NCI-H345 treated with DMSO at 0.1 percent for 48 hours (cell line): ENCODE results near the gene PIEZO2.
"Not testable (repeated sequence)": the region's sequence is repeated elsewhere in the genome, so short reads cannot be mapped to it uniquely, and the experiment has no call there.

ENCODE experiments used
- DNase-seq: peaks from one replicate; lab custom pipeline; 2025; ENCODE audit not compliant: unreplicated experiment; lab: John Stamatoyannopoulos, UW

The PIEZO2 gene

GRCh38 chr18:10985689-10986088, 163.7 kb downstream of the PIEZO2 start:
- DNase-seq = no peak

GRCh38 chr18:10979411-10979810, 170.0 kb downstream of the PIEZO2 start:
- DNase-seq = no peak

- DNase-seq = no peak
Measured at GRCh38 chr18:10977042-10977441, 172.3 kb downstream of the PIEZO2 start.

- DNase-seq = no peak
Measured at GRCh38 chr18:10973567-10974203, 175.7 kb downstream of the PIEZO2 start.

GRCh38 chr18:10971717-10972116, 177.7 kb downstream of the PIEZO2 start:
- DNase-seq = no peak

- DNase-seq = no peak
Measured at GRCh38 chr18:10965119-10965518, 184.2 kb downstream of the PIEZO2 start.

- DNase-seq = no peak
Measured at GRCh38 chr18:10953672-10954071, 195.7 kb downstream of the PIEZO2 start.

- no peak for DNase-seq
Measured at GRCh38 chr18:10951631-10952544, 197.5 kb downstream of the PIEZO2 start.

- DNase-seq = no peak
Measured at GRCh38 chr18:10950876-10951630, 198.3 kb downstream of the PIEZO2 start.

- no peak for DNase-seq
Measured at GRCh38 chr18:10950080-10950875, 199.1 kb downstream of the PIEZO2 start.

- DNase-seq = no peak
Measured at GRCh38 chr18:10949655-10950054, 199.7 kb downstream of the PIEZO2 start.

- no peak for DNase-seq
Measured at GRCh38 chr18:10948421-10948820, 200.9 kb downstream of the PIEZO2 start.

GRCh38 chr18:10946058-10946457, 203.3 kb downstream of the PIEZO2 start:
- DNase-seq = no peak

- no peak for DNase-seq
Measured at GRCh38 chr18:10942998-10943397, 206.4 kb downstream of the PIEZO2 start.

- DNase-seq = no peak
Measured at GRCh38 chr18:10939822-10940221, 209.5 kb downstream of the PIEZO2 start.

GRCh38 chr18:10937743-10938640, 211.4 kb downstream of the PIEZO2 start:
- DNase-seq = no peak

- DNase-seq = no peak
Measured at GRCh38 chr18:10936176-10937053, 213.0 kb downstream of the PIEZO2 start.

GRCh38 chr18:10935588-10935987, 213.8 kb downstream of the PIEZO2 start:
- DNase-seq = no peak

GRCh38 chr18:10933648-10934047, 215.7 kb downstream of the PIEZO2 start:
- not testable (repeated sequence) for DNase-seq
